MM.1S (cell line): ENCODE measurements around the gene STAP1.

ENCODE experiments used
- DNase-seq: peaks from one replicate; pipeline ENCODE4 v3.0.0-alpha.2; 2015
- H2AFZ ChIP-seq: fragments of 300-600 bp; sonication (generic); 2 replicates; pipeline ENCODE4 v1.6.0; 2016; ENCODE audit warnings: antibody characterized with exemption, low read length
- H3F3A ChIP-seq: fragments of 300-600 bp; sonication (generic); 2 replicates; pipeline ENCODE4 v1.6.1; 2016; ENCODE audit warnings: mild to moderate bottlenecking, antibody characterized with exemption, low read length, moderate library complexity, mixed read lengths; ENCODE audit not compliant: insufficient read depth
- H3K27ac ChIP-seq: fragments of 300-600 bp; sonication (generic); 2 replicates; pipeline ENCODE4 v1.5.1; 2016; ENCODE audit warnings: mild to moderate bottlenecking, low read length
- H3K27me3 ChIP-seq: fragments of 300-600 bp; sonication (generic); replicated peaks from 2 replicates; pipeline ENCODE4 v1.6.0; 2016; ENCODE audit warnings: low read length; ENCODE audit not compliant: insufficient read depth
- H3K36me3 ChIP-seq: fragments of 300-600 bp; sonication (generic); replicated peaks from 2 replicates; pipeline ENCODE4 v1.6.1; 2016; ENCODE audit warnings: mild to moderate bottlenecking, low read length, mixed read lengths; ENCODE audit not compliant: insufficient read depth
- H3K4me1 ChIP-seq: fragments of 300-600 bp; sonication (generic); 2 replicates; pipeline ENCODE4 v1.6.1; 2016; ENCODE audit warnings: low read length, mixed read lengths
- H3K4me2 ChIP-seq: fragments of 300-600 bp; sonication (generic); 2 replicates; pipeline ENCODE4 v1.6.0; 2016; ENCODE audit warnings: low read depth, low read length
- H3K4me3 ChIP-seq: fragments of 300-600 bp; sonication (generic); 2 replicates; pipeline ENCODE4 v1.5.1; 2016; ENCODE audit warnings: low read length, mixed read lengths
- H3K79me2 ChIP-seq: fragments of 300-600 bp; sonication (generic); 2 replicates; pipeline ENCODE4 v1.6.1; 2016; ENCODE audit warnings: mixed run types, low read length, mixed read lengths
- H3K9ac ChIP-seq: fragments of 300-600 bp; sonication (generic); 2 replicates; pipeline ENCODE4 v1.6.1; 2016; ENCODE audit warnings: low read length, mixed read lengths
- H3K9me2 ChIP-seq: fragments of 300-600 bp; sonication (generic); replicated peaks from 2 replicates; pipeline ENCODE4 v1.6.1; 2016; ENCODE audit warnings: mild to moderate bottlenecking, low read length, mixed read lengths; ENCODE audit not compliant: insufficient read depth
- H3K9me3 ChIP-seq: fragments of 300-600 bp; sonication (generic); replicated peaks from 2 replicates; pipeline ENCODE4 v1.6.1; 2016; ENCODE audit warnings: mild to moderate bottlenecking, low read length, mixed read lengths; ENCODE audit not compliant: insufficient read depth
- H4K20me1 ChIP-seq: fragments of 300-600 bp; sonication (generic); 2 replicates; pipeline ENCODE4 v1.6.1; 2016; ENCODE audit warnings: mild to moderate bottlenecking, low read length, moderate library complexity, mixed read lengths; ENCODE audit not compliant: insufficient read depth
- CTCF ChIP-seq: fragments of 300-600 bp; sonication (generic); IDR thresholded peaks from 2 replicates; pipeline ENCODE4 v1.5.1; 2016; ENCODE audit warnings: antibody characterized with exemption, low read length, mixed read lengths
- EZH2 ChIP-seq: fragments of 300-600 bp; sonication (generic); optimal IDR thresholded peaks from 2 replicates; pipeline ENCODE3; 2017; ENCODE audit warnings: low read depth, mild to moderate bottlenecking, antibody characterized with exemption, low read length, mixed read lengths
- EZH2phosphoT487 ChIP-seq: fragments of 300-600 bp; sonication (generic); IDR thresholded peaks from 2 replicates; pipeline ENCODE4 v1.6.1; 2018; ENCODE audit warnings: antibody characterized with exemption, low read length

STAP1 gene

GRCh38 chr4:67565284-67565683 is 6.8 kb downstream of the STAP1 start:
- no peak overlapping the region for H3K4me3 ChIP-seq
- no peak for DNase-seq
- TF ChIP-seq EZH2 (no peak), CTCF (no peak), EZH2phosphoT487 (no peak)

GRCh38 chr4:67566335-67566734 is 7.8 kb downstream of the STAP1 start:
- Histone ChIP-seq H3F3A (no peaks in the 10 kb centered on the region), H2AFZ (no peak overlapping the region), H3K4me1 (peaks cover 3% of the 10 kb centered on the region), H3K4me2 (no peak overlapping the region), H4K20me1 (no peaks in the 10 kb centered on the region), H3K27me3 (no peaks in the 10 kb centered on the region), H3K36me3 (no peaks in the 10 kb centered on the region), H3K9me2 (no peaks in the 10 kb centered on the region), H3K79me2 (no peaks in the 10 kb centered on the region), H3K9me3 (no peaks in the 10 kb centered on the region), H3K27ac (no peak overlapping the region), H3K4me3 (no peak overlapping the region), H3K9ac (no peak overlapping the region)
- TF ChIP-seq EZH2 = no peak
- TF ChIP-seq CTCF = no peak
- no peak for TF ChIP-seq EZH2phosphoT487
- no peak for DNase-seq

More at GRCh38 chr4:67565284-67565683, 6.8 kb downstream of the STAP1 start:
- no peaks in the 10 kb centered on the region for H3F3A ChIP-seq
- no peaks in the 10 kb centered on the region for H3K9me2 ChIP-seq
- H4K20me1 ChIP-seq = no peaks in the 10 kb centered on the region
- no peak overlapping the region for H3K4me2 ChIP-seq
- H3K27me3 ChIP-seq = no peaks in the 10 kb centered on the region
- no peaks in the 10 kb centered on the region for H3K79me2 ChIP-seq
- no peak overlapping the region for H2AFZ ChIP-seq
- no peak overlapping the region for H3K9ac ChIP-seq
- H3K36me3 ChIP-seq = no peaks in the 10 kb centered on the region
- H3K9me3 ChIP-seq = no peaks in the 10 kb centered on the region
- no peak overlapping the region for H3K27ac ChIP-seq
- H3K4me1 ChIP-seq = peaks cover 13% of the 10 kb centered on the region

GRCh38 chr4:67568820-67569219 is 10.3 kb downstream of the STAP1 start:
- Histone ChIP-seq H3K4me3 (no peak overlapping the region), H3K27ac (no peak overlapping the region), H3K4me1 (no peaks in the 10 kb centered on the region), H4K20me1 (no peaks in the 10 kb centered on the region), H2AFZ (no peak overlapping the region), H3K9me3 (no peaks in the 10 kb centered on the region), H3F3A (no peaks in the 10 kb centered on the region), H3K9me2 (no peaks in the 10 kb centered on the region), H3K9ac (no peak overlapping the region), H3K4me2 (no peak overlapping the region), H3K36me3 (no peaks in the 10 kb centered on the region), H3K79me2 (no peaks in the 10 kb centered on the region), H3K27me3 (no peaks in the 10 kb centered on the region)
- DNase-seq = no peak
- TF ChIP-seq EZH2phosphoT487 (no peak), EZH2 (no peak), CTCF (no peak)
